CD4-positive, alpha-beta T cell treated with Interleukin-1 beta for 1 hour (primary cell): ENCODE measurements around the gene CECR2.
"Not testable (repeated sequence)": the region's sequence is repeated elsewhere in the genome, so short reads cannot be mapped to it uniquely, and the experiment has no call there.

Experiments used
- DNase-seq, 2 donors: peaks; one replicate each; pipeline ENCODE4 v3.0.0-alpha.2; 2020 to 2022

CECR2 gene

GRCh38 chr22:17407643-17408042 lies 38.4 kb downstream of the CECR2 start:
- DNase-seq: no peak

DNA sequence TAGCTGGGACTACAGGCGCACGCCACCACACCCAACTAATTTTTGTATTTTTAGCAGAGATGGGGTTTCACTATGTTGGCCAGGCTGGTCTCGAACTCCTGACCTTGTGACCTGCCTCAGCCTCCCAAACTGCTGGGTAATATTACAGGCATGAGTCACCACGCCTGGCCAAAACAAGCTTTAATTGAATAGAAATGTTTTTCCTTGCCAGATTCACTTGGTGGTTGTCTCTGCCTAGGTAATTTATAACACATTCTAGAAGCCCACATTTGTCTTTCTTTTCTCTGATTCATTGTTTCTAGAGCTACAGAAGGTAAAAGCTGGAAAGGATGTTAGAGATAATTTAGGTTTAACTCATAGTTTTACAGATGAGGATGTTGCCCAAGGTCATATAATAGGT lies 41.3 kb downstream of the CECR2 start:
- no peak for DNase-seq

DNA sequence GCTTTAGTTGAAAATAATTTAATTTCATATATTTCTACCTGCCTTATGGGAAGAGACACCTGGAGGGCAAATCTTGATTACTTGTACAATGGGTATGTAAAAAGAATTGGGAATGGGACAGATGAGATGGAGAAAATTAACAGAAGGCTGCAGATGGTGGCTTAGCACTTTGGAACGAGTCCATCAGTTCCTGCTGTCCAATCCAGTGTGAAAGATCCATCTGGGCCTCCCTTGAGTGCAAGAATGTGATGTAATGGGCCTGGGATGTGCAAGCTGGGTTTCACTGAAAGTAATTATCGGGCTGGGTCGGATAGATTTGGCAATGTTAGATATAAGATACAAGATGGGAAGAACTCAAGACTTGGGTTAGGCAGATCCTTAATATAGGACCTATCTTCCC lies 42.0 kb downstream of the CECR2 start:
- no peak for DNase-seq

DNA sequence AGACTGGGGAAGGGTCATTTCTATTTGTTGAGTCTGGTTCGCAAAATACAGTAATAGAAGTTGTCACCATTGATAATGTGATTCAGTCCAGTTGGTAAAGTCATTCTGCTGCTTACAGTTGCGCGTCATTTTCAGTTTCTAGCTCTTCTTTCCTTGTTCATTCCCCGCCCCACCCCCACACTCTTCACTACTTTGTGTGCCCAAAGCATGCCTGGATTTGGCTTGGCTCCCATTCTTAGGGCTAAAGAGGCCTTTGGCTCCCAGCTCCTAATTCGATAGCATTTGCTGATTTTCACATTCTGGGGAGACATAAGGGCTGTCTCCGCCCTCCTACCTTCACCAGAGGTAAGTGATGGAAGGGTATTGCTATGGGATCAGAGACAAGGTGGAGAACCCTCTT lies 43.0 kb downstream of the CECR2 start:
- DNase-seq: no peak

DNA sequence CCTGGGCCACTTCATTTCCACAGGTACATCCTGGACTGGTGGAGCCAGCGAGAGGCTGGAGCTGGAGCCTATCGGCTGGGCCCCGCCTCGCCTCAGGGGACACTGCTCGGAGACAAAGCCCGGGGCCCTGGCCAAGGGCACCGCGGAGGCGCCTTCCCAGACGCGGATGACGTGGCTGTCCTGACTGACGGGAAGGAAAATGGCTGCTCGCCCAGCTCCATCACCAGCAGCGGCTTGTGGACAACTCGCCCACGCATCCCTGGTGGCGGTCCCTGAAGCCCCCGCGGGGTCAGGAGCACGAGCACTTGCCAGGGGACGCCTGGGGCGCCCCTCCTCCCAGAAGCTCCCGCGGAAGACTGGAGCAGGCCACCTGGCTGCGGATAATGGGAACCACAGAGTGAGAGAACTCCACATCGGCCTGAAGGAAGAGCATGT lies 49.6 kb downstream of the CECR2 start:
- DNase-seq: no peak

DNA sequence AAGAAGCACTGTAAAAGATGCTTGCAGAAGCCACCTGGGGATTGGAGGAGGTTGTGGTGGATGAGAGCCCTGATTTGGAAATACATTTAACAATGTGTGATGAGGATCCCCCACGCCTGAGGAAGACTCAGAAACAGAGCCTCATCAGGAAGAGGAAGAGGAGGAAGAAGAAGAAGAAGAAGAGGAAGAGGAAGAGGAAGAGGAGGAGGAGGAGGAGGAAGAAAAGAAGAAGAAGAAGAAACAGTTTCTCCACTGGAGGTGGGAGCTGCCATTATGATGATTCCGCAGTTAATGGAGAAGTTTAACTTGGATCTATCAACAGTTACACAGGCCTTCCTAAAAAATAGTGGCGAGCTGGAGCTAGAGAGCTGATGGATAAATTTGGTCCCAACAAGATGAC lies 50.1 kb downstream of the CECR2 start:
- DNase-seq: no peak

DNA sequence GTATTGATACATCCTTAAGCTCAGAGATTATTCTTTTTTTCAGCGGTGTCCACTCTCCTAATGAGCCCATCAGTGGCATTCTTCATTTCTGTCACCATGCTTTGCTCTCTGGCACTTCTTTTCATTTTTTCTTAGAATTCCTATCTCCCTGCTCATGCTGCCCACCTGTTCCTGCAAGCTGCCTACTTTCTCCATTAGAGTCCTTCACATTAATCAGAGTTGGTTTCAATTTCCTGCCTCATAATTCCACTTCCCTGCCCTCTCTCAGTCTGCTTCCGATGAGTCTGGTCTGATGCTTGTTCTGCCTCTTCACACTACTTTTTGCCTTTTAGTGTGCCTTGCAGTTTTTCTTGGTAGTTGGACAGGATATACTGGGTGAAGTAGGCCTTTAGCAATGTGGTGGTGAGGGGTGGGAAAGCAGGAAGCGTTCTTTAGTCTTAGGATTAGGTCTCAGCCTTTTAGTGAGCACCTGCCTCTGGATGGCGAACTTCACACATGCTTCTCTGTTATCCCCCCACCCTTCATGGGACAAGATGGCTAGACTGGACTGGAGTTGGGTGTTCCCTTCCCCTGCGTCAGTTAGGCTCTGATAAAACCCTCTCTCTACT lies 53.6 kb downstream of the CECR2 start:
- DNase-seq: no peak

DNA sequence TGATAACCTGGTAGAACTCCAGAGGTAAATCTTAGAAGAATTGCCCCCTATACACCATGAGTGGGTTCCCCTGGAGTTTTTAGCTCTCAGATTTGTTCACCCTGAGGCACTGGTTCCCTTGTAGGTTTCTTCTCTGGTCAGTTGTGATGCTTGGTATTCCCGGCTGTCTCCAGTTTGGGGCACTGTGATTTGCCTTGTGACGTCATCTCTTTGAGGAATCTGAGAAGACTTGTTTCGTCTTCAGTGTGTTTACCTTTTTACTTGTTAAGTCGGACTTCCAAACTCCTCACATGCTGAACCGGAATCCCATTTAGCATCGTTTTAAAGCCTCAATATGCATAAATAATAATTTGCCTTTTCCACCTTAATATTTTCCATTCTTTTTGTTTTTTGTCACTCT lies 54.4 kb downstream of the CECR2 start:
- DNase-seq: no peak

DNA sequence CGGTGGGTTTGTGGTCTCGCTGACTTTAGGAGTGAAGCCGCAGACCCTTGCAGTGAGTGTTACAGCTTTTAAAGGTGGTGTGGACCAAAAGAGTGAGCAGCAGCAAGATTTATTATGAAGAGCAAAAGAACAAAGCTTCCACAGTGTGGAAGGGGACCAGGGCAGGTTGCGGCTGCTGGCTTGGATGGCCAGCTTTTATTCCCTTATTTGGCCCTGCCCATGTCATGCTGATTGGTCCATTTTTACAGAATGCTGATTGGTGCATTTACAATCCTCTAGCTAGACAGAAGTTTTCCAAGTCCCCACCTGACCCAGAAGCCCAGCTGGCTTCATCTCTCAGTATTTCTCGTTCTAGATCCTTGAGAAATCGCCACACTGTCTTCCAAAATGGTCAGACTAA lies 58.3 kb downstream of the CECR2 start:
- DNase-seq: not testable (repeated sequence)

DNA sequence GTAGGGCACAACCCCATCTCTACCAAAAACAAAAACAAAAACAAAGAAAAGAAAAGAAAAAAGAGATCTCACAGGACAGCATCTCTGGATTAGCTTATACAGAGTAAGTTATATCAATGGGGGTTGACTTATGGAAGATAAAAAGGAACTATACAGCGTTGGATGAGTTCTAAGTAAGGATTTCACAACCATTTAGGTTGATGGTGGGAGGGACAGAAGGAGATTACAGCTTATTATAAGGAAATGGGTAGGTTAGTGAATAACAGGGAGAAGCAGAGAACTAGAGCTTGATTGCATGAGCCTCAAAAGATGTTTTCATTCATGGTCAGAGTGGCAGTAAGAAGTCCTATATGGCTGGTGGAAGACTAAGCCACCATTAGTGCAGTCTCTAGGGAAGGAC lies 60.3 kb downstream of the CECR2 start:
- DNase-seq: no peak

GRCh38 chr22:17430412-17430811 lies 61.2 kb downstream of the CECR2 start:
- DNase-seq: no peak

DNA sequence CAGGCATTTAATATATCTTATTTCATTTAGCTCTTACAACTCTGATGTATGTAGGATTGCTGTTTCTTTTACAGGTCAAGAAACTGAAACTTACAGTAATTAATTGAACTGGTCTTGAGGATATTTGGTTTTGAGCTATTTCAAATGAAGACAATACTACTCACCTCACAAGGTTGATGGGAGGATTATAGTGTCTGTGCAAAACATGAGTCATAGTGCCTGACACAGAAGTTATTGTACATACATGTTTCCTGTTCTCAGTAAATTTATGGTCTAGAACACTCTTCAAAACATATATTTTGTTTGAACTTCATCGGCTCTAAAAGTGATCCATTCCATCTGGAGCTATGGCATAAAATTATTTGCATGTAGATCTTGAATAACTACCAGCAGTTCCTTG lies 61.9 kb downstream of the CECR2 start:
- DNase-seq: no peak

- no peak for DNase-seq
Observed at GRCh38 chr22:17434856-17435255, 65.6 kb downstream of the CECR2 start.

GRCh38 chr22:17435375-17435774 lies 66.1 kb downstream of the CECR2 start:
- no peak for DNase-seq

- DNase-seq: no peak
Observed at GRCh38 chr22:17436382-17436980, 67.2 kb downstream of the CECR2 start.

GRCh38 chr22:17436981-17437412 lies 67.7 kb downstream of the CECR2 start:
- no peak for DNase-seq

GRCh38 chr22:17438026-17438425 lies 68.8 kb downstream of the CECR2 start:
- no peak for DNase-seq

GRCh38 chr22:17441326-17441725 lies 72.1 kb downstream of the CECR2 start:
- no peak for DNase-seq

- no peak for DNase-seq
Observed at GRCh38 chr22:17443405-17444203, 74.3 kb downstream of the CECR2 start.

DNA sequence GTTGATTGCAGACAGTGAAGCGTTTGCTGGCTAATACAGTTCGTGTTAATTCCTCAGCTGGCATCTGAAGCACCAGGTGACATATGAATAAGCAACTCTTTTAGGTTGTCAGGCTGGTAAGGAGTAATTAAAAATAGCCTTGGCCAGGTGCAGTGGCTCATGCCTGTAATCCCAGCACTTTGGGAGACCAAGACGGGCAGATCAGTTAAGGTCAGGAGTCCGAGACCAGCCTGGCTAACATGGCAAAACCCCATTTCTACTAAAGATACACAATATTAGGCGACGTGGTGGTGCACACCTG lies 74.9 kb downstream of the CECR2 start:
- DNase-seq: no peak

DNA sequence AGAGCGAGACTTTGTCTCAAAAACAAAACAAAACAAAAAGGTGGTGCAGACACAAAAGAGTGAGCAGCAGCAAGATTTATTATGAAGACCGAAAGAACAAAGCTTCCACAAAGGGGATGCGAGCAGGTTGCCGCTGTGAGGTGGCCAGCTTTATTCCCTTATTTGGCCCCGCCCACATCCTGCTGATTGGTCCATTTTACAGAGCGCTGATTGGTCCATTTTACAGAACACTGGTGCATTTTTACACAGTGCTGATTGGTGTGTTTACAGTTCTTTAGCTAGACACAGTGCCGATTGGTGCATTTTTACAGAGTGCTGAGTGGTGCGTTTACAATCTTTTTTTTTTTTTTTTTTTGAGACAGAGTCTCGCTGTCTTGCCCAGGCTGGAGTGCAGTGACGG lies 77.4 kb downstream of the CECR2 start:
- DNase-seq: no peak

DNA sequence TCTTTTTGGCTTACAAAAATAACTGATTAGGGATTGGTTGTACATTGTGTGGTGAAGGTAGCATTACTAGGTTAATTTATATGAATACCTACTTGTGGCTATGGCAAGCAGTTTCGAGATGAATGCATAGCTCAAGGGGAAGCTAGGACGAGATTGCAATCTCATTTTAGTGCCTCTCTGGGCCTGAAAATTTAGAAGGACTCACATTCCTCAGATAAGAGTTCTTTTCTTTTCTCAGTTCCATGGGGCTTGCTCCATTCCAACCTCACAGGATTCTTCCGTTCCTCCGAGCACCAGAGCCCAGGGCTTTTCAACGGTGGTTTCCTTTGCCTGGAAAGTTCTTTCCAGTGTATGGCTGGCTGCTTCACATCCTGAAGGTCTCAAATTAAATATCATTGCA lies 82.1 kb downstream of the CECR2 start:
- no peak for DNase-seq

DNA sequence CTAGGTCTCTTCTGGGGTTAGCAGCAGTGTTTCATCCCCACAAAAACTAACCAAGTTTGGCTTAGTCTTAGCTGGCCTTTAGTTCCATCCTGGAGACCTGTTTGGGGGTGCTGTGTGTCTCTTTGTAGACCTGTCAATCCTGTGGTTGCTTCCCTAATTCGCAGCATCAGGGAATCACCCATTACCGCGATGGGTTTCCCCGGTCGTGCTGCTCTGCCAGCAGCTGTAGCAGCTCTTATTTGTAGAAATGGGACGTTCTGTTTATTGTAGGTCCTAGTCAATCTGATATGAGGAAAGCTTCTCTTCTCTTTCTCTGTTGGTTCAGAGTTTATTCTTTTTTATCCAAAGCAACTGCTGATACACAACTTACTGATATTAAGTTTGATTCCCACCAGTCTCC lies 91.6 kb downstream of the CECR2 start:
- DNase-seq: no peak

DNA sequence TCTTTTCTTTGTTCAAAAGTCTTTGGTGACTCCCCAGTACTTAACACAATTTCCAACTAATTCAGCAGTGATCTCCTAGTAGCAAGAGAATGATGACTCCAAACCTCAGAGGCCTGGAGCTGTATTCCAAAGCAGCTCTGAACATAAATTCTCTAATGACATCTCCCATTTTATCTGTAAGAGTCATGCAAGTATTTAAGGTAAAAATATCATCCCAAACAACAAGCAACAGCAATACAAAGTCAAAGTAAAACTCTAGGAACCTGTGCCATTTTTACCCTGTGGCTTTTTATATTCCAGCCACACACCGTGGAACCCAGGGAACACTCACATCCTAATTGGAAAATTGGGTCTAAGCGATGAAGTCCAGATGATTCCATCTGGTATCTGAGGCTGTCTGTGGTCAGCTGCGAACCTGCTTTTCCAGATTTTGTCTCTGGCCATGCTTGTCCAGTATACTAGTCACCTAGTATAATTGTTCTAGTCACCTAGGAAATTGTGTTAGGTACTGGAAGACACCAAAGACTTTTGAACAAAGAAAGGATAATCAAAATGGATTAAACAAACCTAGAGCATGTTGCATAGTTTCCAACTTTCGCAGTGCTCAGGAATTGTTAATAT lies 101.7 kb downstream of the CECR2 start:
- no peak for DNase-seq
